PC-3 (cell line): Measurements from ENCODE around the gene MAN1B1.

Experiments
- EZH2 ChIP-seq: fragments of 300-600 bp; sonication (generic); IDR thresholded peaks from one replicate; pipeline ENCODE4 v1.6.1; 2017; ENCODE audit warnings: antibody characterized with exemption, mild to moderate bottlenecking, low read length; ENCODE audit not compliant: unreplicated experiment
- TF ChIP-seq, protein P1 (sequence below): fragments of 300-600 bp; sonication (generic); conservative IDR thresholded peaks from 2 replicates; pipeline ENCODE4 v1.5.1; 2017; ENCODE audit warnings: antibody characterized with exemption, low read depth, mild to moderate bottlenecking, low read length

GRCh38 chr9:137045294-137046087 lies 41.3 kb upstream of the MAN1B1 start:
- TF ChIP-seq EZH2 = no peak
- TF ChIP-seq, protein P1, sequence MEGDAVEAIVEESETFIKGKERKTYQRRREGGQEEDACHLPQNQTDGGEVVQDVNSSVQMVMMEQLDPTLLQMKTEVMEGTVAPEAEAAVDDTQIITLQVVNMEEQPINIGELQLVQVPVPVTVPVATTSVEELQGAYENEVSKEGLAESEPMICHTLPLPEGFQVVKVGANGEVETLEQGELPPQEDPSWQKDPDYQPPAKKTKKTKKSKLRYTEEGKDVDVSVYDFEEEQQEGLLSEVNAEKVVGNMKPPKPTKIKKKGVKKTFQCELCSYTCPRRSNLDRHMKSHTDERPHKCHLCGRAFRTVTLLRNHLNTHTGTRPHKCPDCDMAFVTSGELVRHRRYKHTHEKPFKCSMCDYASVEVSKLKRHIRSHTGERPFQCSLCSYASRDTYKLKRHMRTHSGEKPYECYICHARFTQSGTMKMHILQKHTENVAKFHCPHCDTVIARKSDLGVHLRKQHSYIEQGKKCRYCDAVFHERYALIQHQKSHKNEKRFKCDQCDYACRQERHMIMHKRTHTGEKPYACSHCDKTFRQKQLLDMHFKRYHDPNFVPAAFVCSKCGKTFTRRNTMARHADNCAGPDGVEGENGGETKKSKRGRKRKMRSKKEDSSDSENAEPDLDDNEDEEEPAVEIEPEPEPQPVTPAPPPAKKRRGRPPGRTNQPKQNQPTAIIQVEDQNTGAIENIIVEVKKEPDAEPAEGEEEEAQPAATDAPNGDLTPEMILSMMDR = no peak
